SK-N-SH (cell line): ENCODE results near the gene FBXW5. TPM values are rescaled to one million over a fixed set of nuclear protein-coding genes. Genes with fewer than 3 reads are reported as not detected.

Source experiments
- CTCF ChIA-PET: fragments of 300-600, 350-600 bp; formaldehyde crosslinking; extraction: SDS; loops from one replicate; lab custom pipeline; 2021; lab: Yijun Ruan, JAX
- POLR2A ChIA-PET: fragments of 350-600 bp; sonication (Branson Sonifier 250); formaldehyde crosslinking; extraction: SDS; loops from one replicate; lab custom pipeline; 2020; ENCODE audit warnings: antibody characterized with exemption, inconsistent platforms; lab: Yijun Ruan, JAX
- DNase-seq: peaks from one replicate; pipeline ENCODE4 v3.0.0; 2012
- H2AFZ ChIP-seq: fragments of 200-600 bp; sonication (generic); 2 replicates; pipeline ENCODE4 v1.8.1; 2016; ENCODE audit warnings: antibody characterized with exemption, mild to moderate bottlenecking, low read depth
- H3F3A ChIP-seq: fragments of 200-600 bp; sonication (generic); replicated peaks from 2 replicates; pipeline ENCODE3; 2016; ENCODE audit warnings: antibody characterized with exemption, mild to moderate bottlenecking; ENCODE audit not compliant: insufficient read depth
- H3K27ac ChIP-seq, 2 experiments: fragments of 200-500 bp in 1 of 2; fragments of 200-600 bp in 1 of 2; sonication (Bioruptor generic) in 1 of 2; sonication (generic), shearing (Covaris generic) in 1 of 2; 2 replicates each; pipeline versions ENCODE4 v1.5.1 to v1.6.1; 2014 to 2016; ENCODE audit warnings: low read depth in 2 of 2, inconsistent platforms in 1 of 2, low read length in 1 of 2, mild to moderate bottlenecking in 1 of 2, mixed read lengths in 1 of 2
- H3K27me3 ChIP-seq: fragments of 200-600 bp; sonication (generic), shearing (Covaris generic); 2 replicates; pipeline ENCODE4 v1.6.1; 2016; ENCODE audit warnings: mixed run types; ENCODE audit not compliant: insufficient read depth
- H3K36me3 ChIP-seq, 2 experiments: fragments of 200-500 bp in 1 of 2; fragments of 200-600 bp in 1 of 2; sonication (Bioruptor generic) in 1 of 2; sonication (generic) in 1 of 2; replicated peaks in 1 of 2; 2 replicates each; pipeline versions ENCODE3 to v1.5.1; 2014 to 2016; ENCODE audit warnings: low read length in 1 of 2, mild to moderate bottlenecking in 1 of 2; ENCODE audit not compliant: insufficient read depth in 2 of 2, control insufficient read depth in 1 of 2
- H3K4me1 ChIP-seq, 2 experiments: fragments of 200-500 bp in 1 of 2; fragments of 200-600 bp in 1 of 2; sonication (Bioruptor generic) in 1 of 2; sonication (generic), shearing (Covaris generic) in 1 of 2; 2 replicates each; pipeline versions ENCODE4 v1.5.1 to v1.6.1; 2014 to 2016; ENCODE audit warnings: low read depth in 1 of 2, low read length in 1 of 2, mixed run types in 1 of 2; ENCODE audit not compliant: insufficient read depth in 2 of 2, control insufficient read depth in 1 of 2
- H3K4me2 ChIP-seq: fragments of 200-600 bp; sonication (generic), shearing (Covaris generic); 2 replicates; pipeline ENCODE4 v1.6.1; 2017; ENCODE audit warnings: mixed run types
- H3K4me3 ChIP-seq, 2 experiments: fragments of 200-500 bp in 1 of 2; fragments of 200-600 bp in 1 of 2; sonication (Bioruptor generic) in 1 of 2; sonication (generic), shearing (Covaris generic) in 1 of 2; 2 replicates each; pipeline versions ENCODE4 v1.5.1 to v1.8.1; 2014 to 2016; ENCODE audit warnings: low read depth in 2 of 2, inconsistent platforms in 1 of 2, low read length in 1 of 2, mild to moderate bottlenecking in 1 of 2, mixed read lengths in 1 of 2, moderate library complexity in 1 of 2
- H3K79me2 ChIP-seq: fragments of 200-600 bp; sonication (generic); 2 replicates; pipeline ENCODE4 v1.8.1; 2017; ENCODE audit warnings: mild to moderate bottlenecking; ENCODE audit not compliant: insufficient read depth
- H3K9ac ChIP-seq: fragments of 200-600 bp; sonication (generic); 2 replicates; pipeline ENCODE4 v1.6.1; 2017; ENCODE audit warnings: mixed run types
- H3K9me2 ChIP-seq: fragments of 200-600 bp; sonication (generic); 2 replicates; pipeline ENCODE4 v1.6.1; 2017; ENCODE audit warnings: mixed run types
- H3K9me3 ChIP-seq: fragments of 200-600 bp; sonication (generic); 2 replicates; pipeline ENCODE4 v1.6.1; 2017; ENCODE audit warnings: mixed run types, mild to moderate bottlenecking, moderate library complexity
- H4K20me1 ChIP-seq: fragments of 200-600 bp; sonication (generic); 2 replicates; pipeline ENCODE4 v1.6.1; 2017; ENCODE audit warnings: mild to moderate bottlenecking, mixed run types; ENCODE audit not compliant: insufficient read depth
- CTCF ChIP-seq: fragments of 200-600 bp; sonication (generic); IDR thresholded peaks from 2 replicates; pipeline ENCODE4 v1.6.1; 2017; ENCODE audit warnings: antibody characterized with exemption, mild to moderate bottlenecking, moderate library complexity
- ELF1 ChIP-seq: IDR thresholded peaks from 2 replicates; pipeline ENCODE4 v1.4.0; 2012
- EP300 ChIP-seq, 2 experiments: IDR thresholded peaks; 2 replicates each; pipeline versions ENCODE4 v1.4.0 to v1.6.1; 2012; ENCODE audit warnings: borderline replicate concordance in 1 of 2, low read depth in 1 of 2, low read length in 1 of 2
- IRF3 ChIP-seq: fragments of 150-350 bp; IDR thresholded peaks from 2 replicates; pipeline ENCODE4 v1.6.1; 2016; ENCODE audit warnings: mild to moderate bottlenecking, low read depth, low read length
- JUND ChIP-seq: IDR thresholded peaks from 2 replicates; pipeline ENCODE4 v1.4.0; 2012
- MAX ChIP-seq: IDR thresholded peaks from 2 replicates; pipeline ENCODE4 v1.4.0; 2012; ENCODE audit warnings: low read depth
- NFIC ChIP-seq: IDR thresholded peaks from 2 replicates; pipeline ENCODE4 v1.4.0; 2012; ENCODE audit warnings: borderline replicate concordance
- PBX3 ChIP-seq: IDR thresholded peaks from 2 replicates; pipeline ENCODE4; 2012
- RAD21 ChIP-seq: IDR thresholded peaks from 2 replicates; pipeline ENCODE4 v1.6.1; 2012; ENCODE audit warnings: mild to moderate bottlenecking, low read length
- RCOR1 ChIP-seq: fragments of 150-350 bp; IDR thresholded peaks from 2 replicates; pipeline ENCODE4 v1.6.1; 2017; ENCODE audit warnings: antibody characterized with exemption, low read length
- REST ChIP-seq: IDR thresholded peaks from 2 replicates; pipeline ENCODE4 v1.6.1; 2012; ENCODE audit warnings: mild to moderate bottlenecking, low read depth, low read length, moderate library complexity
- RFX5 ChIP-seq: IDR thresholded peaks from 2 replicates; pipeline ENCODE4 v1.6.1; 2012; ENCODE audit warnings: mild to moderate bottlenecking, improper control_type of control experiment, low read length
- RXRA ChIP-seq: IDR thresholded peaks from 2 replicates; pipeline ENCODE4 v1.4.0; 2012; ENCODE audit warnings: low read depth, mild to moderate bottlenecking, borderline replicate concordance
- SIN3A ChIP-seq: IDR thresholded peaks from 2 replicates; pipeline ENCODE4 v1.6.1; 2012; ENCODE audit warnings: low read depth, mild to moderate bottlenecking, low read length, moderate library complexity, borderline replicate concordance
- TEAD4 ChIP-seq: IDR thresholded peaks from 2 replicates; pipeline ENCODE4 v1.4.0; 2012; ENCODE audit warnings: mild to moderate bottlenecking, borderline replicate concordance; ENCODE audit not compliant: insufficient read depth
- USF1 ChIP-seq: IDR thresholded peaks from 2 replicates; pipeline ENCODE4 v1.4.0; 2012; ENCODE audit warnings: low read depth, borderline replicate concordance
- YY1 ChIP-seq: IDR thresholded peaks from 2 replicates; pipeline ENCODE4 v1.4.0; 2012; ENCODE audit warnings: low read depth, mild to moderate bottlenecking
- ZBTB33 ChIP-seq: IDR thresholded peaks from 2 replicates; pipeline ENCODE4 v1.4.0; 2012; ENCODE audit warnings: low read depth, borderline replicate concordance
- WGBS: methylation state at CpG from one replicate; pipeline ENCODE4 v1.1.6; 2017; ENCODE audit warnings: low lambda C conversion rate; 5-methylcytosine and 5-hydroxymethylcytosine counted together
- polyA plus RNA-seq, 3 experiments: library from polyadenylated mRNA; depleted of rRNA; stranded (reverse); fragments of >200 nt; gene quantifications; 2 replicates each; pipeline ENCODE4 v1.2.3, GENCODE V29; 2012

FBXW5 gene
- polyA plus RNA-seq, 1 of the 3 experiments (the other 2 are of a cell fraction) = 78.9 TPM

GRCh38 chr9:136957461-136957860 is 12.9 kb upstream of the FBXW5 start:
- H3F3A ChIP-seq = no peaks in the 10 kb centered on the region
- no peak overlapping the region for H2AFZ ChIP-seq
- H3K4me2 ChIP-seq = no peak overlapping the region
- 84% methylated on average over 1 of the region's 1 CpG for WGBS
- POLR2A ChIA-PET = no interaction called here
- no peak for DNase-seq
- CTCF ChIA-PET = no interaction called here
- no peaks in the 10 kb centered on the region for H3K27me3 ChIP-seq
- no peaks in the 10 kb centered on the region for H3K79me2 ChIP-seq
- peaks cover 0 to 9% of the 10 kb centered on the region in 2 experiments; a peak in 1 of 4 replicates for H3K4me1 ChIP-seq
- TF ChIP-seq YY1 (no peak), TEAD4 (no peak), ELF1 (no peak), ZBTB33 (no peak), RAD21 (no peak), USF1 (no peak), RXRA (no peak), RCOR1 (no peak), IRF3 (no peak), MAX (no peak), NFIC (no peak), PBX3 (no peak), JUND (no peak), REST (no peak), EP300 (IDR thresholded peaks at IDR 0.05; ENCODE audit: borderline replicate concordance in 1 of 2, low read depth in 1 of 2, low read length in 1 of 2) (no peak), RFX5 (no peak), CTCF (no peak), SIN3A (no peak)
- no peaks in the 10 kb centered on the region for H3K36me3 ChIP-seq
- H3K9ac ChIP-seq = no peak overlapping the region
- no peaks in the 10 kb centered on the region for H4K20me1 ChIP-seq
- H3K4me3 ChIP-seq = no peak overlapping the region
- H3K9me2 ChIP-seq = no peaks in the 10 kb centered on the region
- no peaks in the 10 kb centered on the region for H3K9me3 ChIP-seq
- H3K27ac ChIP-seq = no peak overlapping the region
